HG03575 (cell line): Measurements from ENCODE around the gene OSER1.
"Not testable (repeated sequence)": the region's sequence is repeated elsewhere in the genome, so short reads cannot be mapped to it uniquely, and the experiment has no call there.

Experiments used
- ATAC-seq: cut with Tn5 transposase; IDR thresholded peaks from one replicate; pipeline ENCODE4 v1.9.1; 2021; ENCODE audit not compliant: unreplicated experiment, insufficient number of reproducible peaks, low FRiP score; ENCODE audit errors: extremely low read depth

The OSER1 gene

GRCh38 chr20:44210406-44211176 is at the start of gene OSER1:
Gene OSER1, minus strand, starts transcription at chr20:44210771. Its CDS starts 3,814 bp downstream, at chr20:44206957.
- peak; percentile 33 for ATAC-seq

- no peak for ATAC-seq
Observed at GRCh38 chr20:44258226-44258890, 47.8 kb upstream of the OSER1 start.

- ATAC-seq, result no peak
Observed at GRCh38 chr20:44256961-44257360, 46.4 kb upstream of the OSER1 start.

- ATAC-seq, result no peak
Observed at GRCh38 chr20:44255942-44256341, 45.4 kb upstream of the OSER1 start.

GRCh38 chr20:44254073-44254472 is 43.5 kb upstream of the OSER1 start:
- ATAC-seq, result no peak

- no peak for ATAC-seq
Observed at GRCh38 chr20:44253528-44253927, 43.0 kb upstream of the OSER1 start.

- ATAC-seq, result no peak
Observed at GRCh38 chr20:44251284-44251683, 40.7 kb upstream of the OSER1 start.

GRCh38 chr20:44248410-44248759 is 37.8 kb upstream of the OSER1 start:
- no peak for ATAC-seq

- no peak for ATAC-seq
Observed at GRCh38 chr20:44247586-44248409, 37.2 kb upstream of the OSER1 start.

GRCh38 chr20:44247131-44247571 is 36.6 kb upstream of the OSER1 start, which contains the start of gene GDAP1L1:
Gene GDAP1L1, plus strand, starts transcription at chr20:44247308. Its CDS starts 27 bp downstream, at chr20:44247335.
- ATAC-seq, result no peak

GRCh38 chr20:44245977-44246376 is 35.4 kb upstream of the OSER1 start:
- ATAC-seq, result no peak

- ATAC-seq, result no peak
Observed at GRCh38 chr20:44241796-44242195, 31.2 kb upstream of the OSER1 start.

- not testable (repeated sequence) for ATAC-seq
Observed at GRCh38 chr20:44236840-44237239, 26.3 kb upstream of the OSER1 start.

- no peak for ATAC-seq
Observed at GRCh38 chr20:44235702-44236101, 25.1 kb upstream of the OSER1 start.

GRCh38 chr20:44234566-44235317 is 24.2 kb upstream of the OSER1 start:
- ATAC-seq, result no peak

- no peak for ATAC-seq
Observed at GRCh38 chr20:44233436-44234016, 23.0 kb upstream of the OSER1 start.

- not testable (repeated sequence) for ATAC-seq
Observed at GRCh38 chr20:44232469-44232856, 21.9 kb upstream of the OSER1 start.

- no peak for ATAC-seq
Observed at GRCh38 chr20:44231713-44232468, 21.3 kb upstream of the OSER1 start.
